Measurements from ENCODE around the gene ITGA5. TPM values are rescaled to one million over a fixed set of nuclear protein-coding genes. Genes with fewer than 3 reads are reported as not detected.

The ITGA5 gene
- total and polyA plus RNA-seq, 2 experiments from 2014 or later, result 7.3 to 23.7 TPM

GRCh38 chr12:54439521-54440255 lies 20.6 kb upstream of the ITGA5 start:
- H3K4me2 ChIP-seq, result no peak overlapping the region
- no peaks in the 10 kb centered on the region for H3K36me3 Mint-ChIP-seq (ENCODE audit: low read depth)
- H3K36me3 ChIP-seq (ENCODE audit: insufficient read depth), result no peaks in the 10 kb centered on the region
- H4K20me1 ChIP-seq (replicated peaks; ENCODE audit: insufficient read depth), result no peaks in the 10 kb centered on the region
- H3K27me3 Mint-ChIP-seq (ENCODE audit: insufficient read depth, low read depth, poor library complexity), result peaks cover 21% of the 10 kb centered on the region
- peak; percentile 76 for DNase-seq (ENCODE audit: low spot score)
- H3K4me1 ChIP-seq (ENCODE audit: insufficient read depth), result no peaks in the 10 kb centered on the region
- no peak overlapping the region for H3K27ac ChIP-seq (ENCODE audit: low read depth)
- H3K4me3 Mint-ChIP-seq, result no peak overlapping the region
- H3K9me2 ChIP-seq (ENCODE audit: insufficient read depth), result no peaks in the 10 kb centered on the region
- no peaks in the 10 kb centered on the region for H3F3A ChIP-seq (replicated peaks; ENCODE audit: low read depth)
- H3K79me2 ChIP-seq (replicated peaks; ENCODE audit: insufficient read depth), result no peaks in the 10 kb centered on the region
- peak; percentile 90 for ATAC-seq
- peak overlapping the region; percentile 15; the same call in 1 of the 2 replicates for H2AFZ ChIP-seq
- H3K27me3 ChIP-seq (ENCODE audit: insufficient read depth), result peaks cover 44% of the 10 kb centered on the region
- no peak overlapping the region for H3K27ac Mint-ChIP-seq
- no peak for TF ChIP-seq EZH2 (IDR thresholded peaks at IDR 0.05; ENCODE audit: low read depth, unreplicated experiment)
- TF ChIP-seq CTCF (conservative IDR thresholded peaks at IDR 0.05; ENCODE audit: low read depth in 2 of 2), result peak; percentile 86 to 88
- H3K4me3 ChIP-seq, result no peak overlapping the region
- no peaks in the 10 kb centered on the region for H3K9me3 Mint-ChIP-seq
- H3K4me1 Mint-ChIP-seq, result peaks cover 5% of the 10 kb centered on the region; the same call in 2 of the 3 replicates

GRCh38 chr12:54439096-54439495 lies 20.0 kb upstream of the ITGA5 start:
- Histone ChIP-seq H3K27me3 (ENCODE audit: insufficient read depth) (peaks cover 38% of the 10 kb centered on the region), H3K27ac (ENCODE audit: low read depth) (no peak overlapping the region), H4K20me1 (replicated peaks; ENCODE audit: insufficient read depth) (no peaks in the 10 kb centered on the region), H3K4me2 (no peak overlapping the region), H3K36me3 (ENCODE audit: insufficient read depth) (no peaks in the 10 kb centered on the region), H3K79me2 (replicated peaks; ENCODE audit: insufficient read depth) (no peaks in the 10 kb centered on the region), H2AFZ (peak overlapping the region; percentile 15; the same call in 1 of the 2 replicates), H3K9me2 (ENCODE audit: insufficient read depth) (no peaks in the 10 kb centered on the region), H3K4me3 (no peak overlapping the region), H3F3A (replicated peaks; ENCODE audit: low read depth) (no peaks in the 10 kb centered on the region), H3K4me1 (ENCODE audit: insufficient read depth) (no peaks in the 10 kb centered on the region)
- DNase-seq (ENCODE audit: low spot score) (no peak), ATAC-seq (no peak)
- Mint-ChIP-seq H3K9me3 (no peaks in the 10 kb centered on the region), H3K4me3 (no peak overlapping the region), H3K27ac (no peak overlapping the region), H3K27me3 (ENCODE audit: insufficient read depth, low read depth, poor library complexity) (peaks cover 17% of the 10 kb centered on the region), H3K4me1 (peaks cover 5% of the 10 kb centered on the region; the same call in 2 of the 3 replicates), H3K36me3 (ENCODE audit: low read depth) (no peaks in the 10 kb centered on the region)
- TF ChIP-seq POLR2AphosphoS5 (IDR thresholded peaks at IDR 0.05; ENCODE audit: low read depth) (no peak), JUNB (IDR thresholded peaks at IDR 0.05; ENCODE audit: unreplicated experiment) (no peak), STAT1 (IDR thresholded peaks at IDR 0.05; ENCODE audit: unreplicated experiment) (no peak), EZH2phosphoT487 (IDR thresholded peaks at IDR 0.05; ENCODE audit: unreplicated experiment) (no peak), ZNF462 (CRISPR knock-in tag; IDR thresholded peaks at IDR 0.05) (no peak), CTCF (conservative IDR thresholded peaks at IDR 0.05; ENCODE audit: low read depth in 2 of 2) (no peak), ZNF114 (CRISPR knock-in tag; IDR thresholded peaks at IDR 0.05) (no peak), ETS1 (IDR thresholded peaks at IDR 0.05) (no peak), NANOG (IDR thresholded peaks at IDR 0.05; ENCODE audit: borderline replicate concordance) (no peak)
